Left cardiac atrium (tissue), 4 donors: Measurements from ENCODE around the gene AKAP4. TPM values are rescaled to one million over a fixed set of nuclear protein-coding genes. Genes with fewer than 3 reads are reported as not detected.
A peak's percentile ranks its signal among the peaks of the same experiment; 100 is the strongest.

Source experiments
- ATAC-seq, 2 donors: fragments of 200-7000 bp; cut with Tn5 transposase; one replicate each; pipeline ENCODE4 v1.9.1; 2020; ENCODE audit warnings: mild to moderate bottlenecking in 2 of 2, moderate library complexity in 2 of 2
- DNase-seq: peaks from one replicate; pipeline ENCODE4 v3.0.0-alpha.2; 2020
- intact Hi-C, 2 donors: fragments of 100-400 bp; cut with DNase I; formaldehyde crosslinking; loops; one replicate each; pipeline versions ENCODE4 v1.14.1 to v1.15.1; 2022 to 2023
- long read RNA-seq: library from polyadenylated mRNA; unstranded; transcript quantifications from one replicate; pipeline ENCODE4 v2.0.0, GENCODE V29; 2021
- total RNA-seq, 2 donors: library from RNA; stranded (reverse); fragmentation: NEBNext Ultra II Directional; extraction: Animal tissue kit (Norgen Biotek cat#: 25700); gene quantifications; one replicate each; pipeline ENCODE4 v1.2.1, GENCODE V29; 2021
- donor health status: DM: no; HTN: yes; CAD: no.
- donor health status: DM: no; HTN: yes; CAD: no; lungs with severe emphysema.
- donor health status: DM: yes; HTN: yes; CAD: no.
- donor health status: Dilated cardiomyopathy.

The AKAP4 gene
- total RNA-seq = not detected
- long read RNA-seq = 0 reads

- DNase-seq (no peak), ATAC-seq (no peak)
- intact Hi-C loops = loop anchor here in 1 of 2 donors (5.0 kb wide), 1 partner anchor 289 kb away; no protein-coding TSS in a partner anchor
Measured at GRCh38 chrX:50200907-50201306, at the start of gene AKAP4. Gene AKAP4, minus strand, starts transcription at chrX:50201007. Its CDS starts 118 bp downstream, at chrX:50200889.

- ATAC-seq (no peak), DNase-seq (no peak)
- intact Hi-C loops = no loop called here
Measured at GRCh38 chrX:50211510-50211909, 10.7 kb upstream of the AKAP4 start.

- DNase-seq = no peak
- intact Hi-C loops = no loop called here
- no peak for ATAC-seq
Measured at GRCh38 chrX:50206753-50207152, 5.9 kb upstream of the AKAP4 start.

- DNase-seq (peak; percentile 75), ATAC-seq (peak; percentile 93 to 98)
- intact Hi-C loops = loop anchor here in 1 of 2 donors (5.0 kb wide), 1 partner anchor 292 kb away; no protein-coding TSS in a partner anchor
Measured at GRCh38 chrX:50204364-50204899, 3.6 kb upstream of the AKAP4 start, which contains the start of gene CCNB3. Gene CCNB3, plus strand, starts transcription at chrX:50204765. Its CDS starts 80,399 bp downstream, at chrX:50285164.

GRCh38 chrX:50202539-50202938 lies 1.7 kb upstream of the AKAP4 start:
- intact Hi-C loops = loop anchor here in 1 of 2 donors (5.0 kb wide), 1 partner anchor 290 kb away; no protein-coding TSS in a partner anchor
- no peak for ATAC-seq
- DNase-seq = no peak

GRCh38 chrX:50198348-50198747 lies 2.5 kb downstream of the AKAP4 start:
- ATAC-seq (no peak), DNase-seq (no peak)
- intact Hi-C loops = no loop called here

- ATAC-seq (no peak), DNase-seq (no peak)
- intact Hi-C loops = no loop called here
Measured at GRCh38 chrX:50188859-50189600, 11.8 kb downstream of the AKAP4 start.

- DNase-seq (no peak), ATAC-seq (no peak)
- intact Hi-C loops = no loop called here
Measured at GRCh38 chrX:50183891-50184290, 16.9 kb downstream of the AKAP4 start.

- intact Hi-C loops = no loop called here
- DNase-seq (no peak), ATAC-seq (no peak)
Measured at GRCh38 chrX:50180073-50180940, 20.5 kb downstream of the AKAP4 start.

GRCh38 chrX:50169717-50170116 lies 31.1 kb downstream of the AKAP4 start:
- no peak for ATAC-seq
- intact Hi-C loops = no loop called here
- DNase-seq = no peak

- intact Hi-C loops = no loop called here
- DNase-seq = no peak
- ATAC-seq = no peak
Measured at GRCh38 chrX:50168241-50168687, 32.5 kb downstream of the AKAP4 start.

- ATAC-seq (no peak), DNase-seq (no peak)
- intact Hi-C loops = no loop called here
Measured at GRCh38 chrX:50167366-50167765, 33.4 kb downstream of the AKAP4 start.

- intact Hi-C loops = no loop called here
- ATAC-seq = no peak
- DNase-seq = no peak
Measured at GRCh38 chrX:50165727-50166126, 35.1 kb downstream of the AKAP4 start.

- intact Hi-C loops = no loop called here
- ATAC-seq = no peak
- no peak for DNase-seq
Measured at GRCh38 chrX:50161127-50161526, 39.7 kb downstream of the AKAP4 start.

- intact Hi-C loops = no loop called here
- ATAC-seq (no peak), DNase-seq (no peak)
Measured at GRCh38 chrX:50158593-50158992, 42.2 kb downstream of the AKAP4 start.

- DNase-seq (no peak), ATAC-seq (no peak)
- intact Hi-C loops = no loop called here
Measured at GRCh38 chrX:50157545-50158135, 43.2 kb downstream of the AKAP4 start.

GRCh38 chrX:50154429-50154828 lies 46.4 kb downstream of the AKAP4 start:
- ATAC-seq (no peak), DNase-seq (no peak)
- intact Hi-C loops = no loop called here

- ATAC-seq = no peak
- DNase-seq = no peak
- intact Hi-C loops = no loop called here
Measured at GRCh38 chrX:50152456-50152855, 48.4 kb downstream of the AKAP4 start.

- no peak for ATAC-seq
- no peak for DNase-seq
- intact Hi-C loops = no loop called here
Measured at GRCh38 chrX:50147972-50148371, 52.8 kb downstream of the AKAP4 start.
